Stimulated activated CD4-positive, alpha-beta T cell treated with anti-CD3 and anti-CD28 coated beads, Interleukin-4, amount 100 ng/mL, for 1 hour (primary cell): ENCODE results near the gene ITPKA.

ENCODE experiments used
- DNase-seq: peaks from one replicate; pipeline ENCODE4 v3.0.0-alpha.2; 2020

ITPKA gene

DNA sequence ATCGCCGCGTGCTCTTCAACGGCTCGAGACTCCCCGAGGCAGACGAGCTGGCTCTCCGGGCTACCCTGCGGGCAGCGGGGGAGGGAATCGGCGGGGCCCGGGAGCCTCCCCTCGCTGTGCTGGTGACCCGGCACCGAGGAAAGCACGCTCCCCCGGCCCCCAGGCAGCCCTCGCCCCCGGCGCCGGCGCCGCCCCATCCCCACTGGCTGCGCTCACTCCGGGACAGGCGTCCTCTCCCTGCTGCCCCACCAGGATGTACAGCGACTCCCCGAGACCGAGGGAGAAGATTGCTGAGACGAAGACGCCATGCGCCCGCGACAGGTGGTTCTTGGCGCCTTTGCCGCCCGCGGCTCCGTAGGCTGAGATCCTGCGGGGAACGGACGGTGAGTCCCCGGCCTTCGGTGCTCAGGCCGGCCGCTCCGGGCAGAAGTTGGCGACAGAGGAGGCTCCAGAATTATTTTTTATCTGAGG is 18.3 kb downstream of the ITPKA start:
- DNase-seq: peak; percentile 29

DNA sequence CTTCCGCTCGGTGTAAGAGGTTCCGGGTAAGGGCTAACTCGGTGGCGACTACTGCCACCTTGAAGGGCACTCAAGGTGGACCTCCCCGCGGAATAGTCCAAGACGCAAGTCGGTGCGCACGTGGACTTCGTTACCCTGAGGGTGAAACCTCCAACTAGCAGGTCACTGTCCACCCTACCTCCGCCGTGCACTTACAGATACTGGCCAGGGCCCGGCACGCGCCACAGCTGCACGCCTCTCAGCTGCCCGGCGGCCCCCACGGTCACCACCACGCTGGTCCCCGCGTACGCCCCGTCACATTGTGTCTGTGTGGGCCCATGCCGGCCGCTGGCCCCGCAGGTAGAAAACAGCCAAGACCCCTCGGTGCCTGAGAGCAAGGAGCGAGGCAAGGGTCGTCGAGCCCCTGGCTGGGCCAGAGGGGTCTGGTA is 18.9 kb downstream of the ITPKA start:
- no peak for DNase-seq

GRCh38 chr15:41512940-41513505 is 19.3 kb downstream of the ITPKA start:
- DNase-seq: no peak

- DNase-seq: no peak
Observed at GRCh38 chr15:41513506-41514227, 20.0 kb downstream of the ITPKA start, which contains the start of gene LTK. LTK (minus strand) TSS chr15:41513827; CDS start chr15:41513709, 118 bp downstream.

DNA sequence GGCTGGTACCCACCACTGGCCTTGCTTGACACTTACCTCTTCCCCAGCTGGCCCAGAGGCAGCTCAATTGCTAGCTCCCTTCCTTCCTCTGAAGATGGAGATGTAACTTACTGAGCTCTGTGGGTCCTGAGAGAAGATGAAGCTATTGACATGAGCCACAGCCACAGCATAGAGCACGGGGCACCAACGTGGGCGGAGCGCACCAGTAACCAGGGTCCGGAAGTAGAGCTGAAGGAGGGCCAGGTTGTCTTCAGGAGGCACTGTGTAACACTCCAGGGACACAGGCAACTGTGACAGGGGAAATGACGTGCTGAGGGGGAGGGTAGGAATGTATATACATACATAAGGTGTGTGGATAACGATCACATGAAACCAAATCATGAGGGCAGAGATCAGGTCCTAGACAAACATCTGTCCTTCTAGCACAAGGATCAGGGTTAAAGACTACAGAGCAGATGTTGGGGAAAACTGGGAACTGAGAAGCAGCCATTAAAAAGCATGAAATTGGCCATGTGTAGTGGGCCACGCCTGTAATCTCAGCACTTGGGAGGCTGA is 24.3 kb downstream of the ITPKA start:
- DNase-seq: no peak

DNA sequence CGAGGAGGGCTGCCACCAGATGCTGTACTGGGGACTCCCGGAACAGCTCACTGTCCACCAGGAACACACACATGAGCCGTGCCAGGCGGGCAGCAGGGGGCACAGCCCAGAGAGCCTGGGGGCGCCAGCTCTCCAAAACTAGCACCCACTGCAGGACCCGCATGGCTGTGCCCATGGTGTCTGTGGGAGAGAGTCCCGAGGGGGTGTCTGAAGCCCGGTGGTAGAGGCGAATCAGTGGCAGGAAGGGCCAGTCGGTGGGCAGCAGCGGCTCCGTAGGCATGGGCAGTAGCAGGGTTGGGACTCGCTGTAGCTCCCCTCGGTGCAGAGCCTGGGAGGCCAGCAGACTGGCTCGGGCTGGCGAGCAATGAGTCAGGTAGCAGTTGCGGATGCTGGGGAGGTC is 27.0 kb downstream of the ITPKA start:
- no peak for DNase-seq

DNA sequence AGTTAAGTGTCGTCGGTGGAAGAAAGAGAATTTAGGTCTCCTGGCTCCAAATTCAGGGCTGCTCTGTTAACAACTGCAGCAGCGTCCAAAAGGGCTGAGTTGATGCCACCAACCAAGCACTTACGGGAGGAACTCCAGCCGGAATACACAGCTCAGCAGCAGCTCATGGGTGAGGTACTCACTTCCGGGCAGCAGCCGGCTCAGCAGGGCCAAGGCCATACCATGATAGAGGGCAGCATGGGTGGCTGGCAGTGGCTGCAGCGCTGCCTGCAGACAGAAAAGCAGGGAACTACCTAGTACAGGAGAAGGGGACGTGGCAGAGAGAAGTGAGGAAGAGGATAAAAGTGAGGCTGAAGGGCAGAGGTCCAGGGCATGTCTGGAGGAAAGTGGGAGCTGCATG is 27.9 kb downstream of the ITPKA start:
- no peak for DNase-seq

GRCh38 chr15:41523097-41523496 is 29.4 kb downstream of the ITPKA start:
- no peak for DNase-seq

DNA sequence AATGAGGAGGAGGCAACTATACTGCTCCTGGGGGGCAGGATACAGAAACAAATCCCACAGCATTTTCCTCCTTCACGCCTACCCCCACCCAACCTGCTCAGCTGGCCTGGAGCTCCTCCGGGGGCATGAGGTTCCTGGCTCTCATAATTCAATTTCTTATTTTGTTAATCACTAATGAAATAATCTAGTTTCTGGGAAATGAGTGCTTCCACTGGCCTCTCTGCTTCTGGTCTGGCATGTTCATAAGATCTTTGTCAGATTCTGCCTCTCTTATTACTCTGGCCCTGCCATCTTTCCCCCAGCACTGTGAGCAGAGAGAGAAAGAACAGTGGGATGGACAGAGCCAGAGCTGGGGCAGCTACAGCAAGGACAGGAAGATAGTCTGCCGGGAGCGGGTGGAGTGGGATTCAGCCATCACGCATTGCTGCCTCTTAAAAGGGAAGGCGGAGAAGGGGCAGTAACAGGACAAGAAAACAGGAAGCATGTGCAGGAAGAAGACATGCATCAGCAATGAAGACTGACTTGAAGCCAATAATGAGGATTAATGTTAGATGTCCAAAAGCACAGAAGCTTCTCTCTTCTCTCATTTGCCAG is 36.8 kb downstream of the ITPKA start:
- DNase-seq: no peak

DNA sequence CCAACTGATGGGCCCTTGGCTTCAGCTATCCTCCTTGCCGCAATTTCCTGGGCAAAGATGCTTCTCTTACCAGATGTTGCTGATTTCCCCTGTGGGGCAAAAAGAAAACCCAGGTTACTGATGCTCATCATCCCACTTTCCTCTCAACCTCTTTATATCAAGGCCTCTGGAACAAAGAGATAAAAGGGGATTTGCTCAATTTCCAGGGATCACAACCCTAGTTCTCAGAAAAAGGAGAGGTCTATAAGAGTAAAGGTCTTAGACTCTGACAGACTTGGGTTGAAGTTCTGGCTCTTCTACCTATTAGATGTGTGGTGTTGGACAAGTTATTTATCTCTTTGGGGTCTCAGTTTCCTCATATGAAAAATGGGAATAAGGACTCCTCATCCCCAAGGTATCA is 41.9 kb downstream of the ITPKA start:
- DNase-seq: no peak

DNA sequence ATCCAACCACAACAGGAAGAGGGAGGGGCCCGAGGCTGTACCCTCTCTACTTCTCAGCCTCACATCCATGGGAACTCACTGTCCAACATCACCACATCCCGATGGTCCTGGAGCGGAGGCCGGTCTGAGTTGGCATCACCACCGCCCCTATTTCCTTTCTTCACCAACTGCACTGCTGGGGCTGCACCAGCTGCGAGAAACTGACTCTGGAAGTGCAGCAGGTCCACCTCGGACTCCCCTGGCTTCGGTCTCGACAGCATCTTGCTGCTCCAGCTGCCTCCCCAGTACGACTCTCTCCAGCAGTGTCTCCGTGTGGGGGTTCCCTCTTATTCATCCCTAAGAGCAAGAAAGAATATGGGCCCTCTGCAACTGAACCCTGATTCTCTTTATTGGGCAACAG is 43.2 kb downstream of the ITPKA start:
- no peak for DNase-seq

- no peak for DNase-seq
Observed at GRCh38 chr15:41543521-41543870, 49.8 kb downstream of the ITPKA start.

DNA sequence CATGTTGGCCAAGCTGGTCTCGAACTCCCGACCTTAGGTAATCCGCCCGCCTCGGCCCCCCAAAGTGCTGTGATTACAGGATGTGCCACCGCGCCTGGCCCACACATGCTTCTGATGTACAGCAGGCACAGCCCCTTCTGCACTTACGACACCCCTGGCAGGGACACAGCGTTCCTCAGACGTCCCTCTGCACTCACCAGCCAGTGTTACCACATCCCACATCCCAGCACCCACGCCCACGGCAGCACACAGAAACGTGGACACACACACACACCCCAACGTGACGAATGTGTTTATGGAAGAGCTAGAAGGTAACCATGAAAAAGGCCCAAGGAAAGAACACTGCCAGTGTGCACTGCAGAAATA is 51.0 kb downstream of the ITPKA start:
- DNase-seq: no peak

DNA sequence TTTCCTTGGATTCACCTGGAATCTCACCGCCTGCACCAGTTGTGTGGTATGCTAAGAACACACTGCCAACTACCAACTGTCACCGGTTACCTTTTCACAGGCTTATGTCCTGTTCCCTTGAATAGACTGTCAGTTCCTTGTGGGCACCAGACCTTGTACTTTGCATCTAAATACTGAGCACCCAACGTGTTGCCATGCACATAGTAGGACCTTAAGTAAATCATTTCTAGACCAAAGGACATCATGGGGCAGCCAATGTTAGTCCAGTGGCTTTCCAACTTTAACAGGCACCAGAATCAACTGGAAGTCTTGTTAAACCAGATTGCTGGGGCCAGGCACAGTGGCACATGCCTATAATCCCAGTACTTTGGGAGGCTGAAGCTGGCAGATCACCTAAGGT is 51.5 kb downstream of the ITPKA start:
- no peak for DNase-seq

GRCh38 chr15:41546851-41547786 is 53.4 kb downstream of the ITPKA start:
- no peak for DNase-seq

DNA sequence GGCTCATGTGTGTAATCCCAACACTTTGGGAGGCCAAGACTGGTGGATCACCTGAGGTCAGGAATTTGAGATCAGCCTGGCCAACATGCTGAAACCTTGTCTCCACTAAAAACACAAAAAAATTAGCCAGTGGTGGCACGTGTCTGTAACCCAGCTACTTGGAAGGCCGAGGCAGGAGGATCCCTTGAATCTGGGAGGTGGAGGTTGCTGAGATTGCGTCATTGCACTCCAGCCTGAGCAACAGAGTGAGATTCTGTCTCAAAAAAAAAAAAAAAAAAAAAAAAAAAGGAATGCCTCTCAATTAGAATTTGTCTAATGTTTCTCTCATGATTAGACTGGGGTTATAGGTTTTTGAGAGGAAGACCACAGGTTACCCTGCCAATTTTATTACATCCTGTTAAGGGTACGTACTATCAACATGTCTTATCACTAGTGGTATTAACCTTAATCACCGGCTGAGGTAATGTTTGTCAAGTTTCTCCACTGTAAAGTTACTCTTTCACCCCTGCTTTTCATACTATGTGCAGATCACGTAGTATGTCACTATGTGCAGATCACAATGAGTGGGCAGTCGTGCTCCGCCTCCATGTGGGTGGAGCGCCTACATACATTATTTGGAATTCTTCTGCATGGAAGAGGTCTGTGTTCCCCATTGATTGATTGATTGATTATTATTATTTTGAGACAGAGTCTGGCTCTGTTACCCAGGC is 56.5 kb downstream of the ITPKA start:
- DNase-seq: no peak
